Effector CD4-positive, alpha-beta T cell (primary cell): ENCODE data around the gene CHRM1.
A peak's percentile ranks its signal among the peaks of the same experiment; 100 is the strongest.

ENCODE experiments used
- DNase-seq: peaks from one replicate; pipeline ENCODE4 v3.0.0-alpha.2; 2020

Gene CHRM1

DNA sequence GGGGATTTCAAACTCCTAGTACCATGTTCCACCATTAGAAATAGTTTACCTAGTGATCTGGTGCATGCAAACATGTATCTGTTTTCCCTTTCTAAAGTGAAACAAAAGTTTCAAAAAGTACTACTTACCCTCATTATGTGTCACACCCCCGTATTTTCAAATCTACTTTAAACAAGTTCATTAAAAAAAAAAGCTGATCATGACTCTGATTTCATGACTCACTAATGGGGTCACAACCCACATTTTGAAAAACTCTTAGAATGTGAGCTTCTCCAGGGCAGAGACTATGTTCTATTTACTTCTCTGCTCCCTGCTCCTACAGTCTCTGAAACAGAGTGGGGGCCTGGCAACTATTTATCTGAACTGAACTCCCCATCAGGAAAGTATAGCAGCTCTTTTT lies 18.2 kb downstream of the CHRM1 start:
- no peak for DNase-seq

GRCh38 chr11:62898027-62898426 lies 23.1 kb downstream of the CHRM1 start:
- DNase-seq, result no peak

GRCh38 chr11:62897311-62897710 lies 23.9 kb downstream of the CHRM1 start:
- DNase-seq, result no peak

DNA sequence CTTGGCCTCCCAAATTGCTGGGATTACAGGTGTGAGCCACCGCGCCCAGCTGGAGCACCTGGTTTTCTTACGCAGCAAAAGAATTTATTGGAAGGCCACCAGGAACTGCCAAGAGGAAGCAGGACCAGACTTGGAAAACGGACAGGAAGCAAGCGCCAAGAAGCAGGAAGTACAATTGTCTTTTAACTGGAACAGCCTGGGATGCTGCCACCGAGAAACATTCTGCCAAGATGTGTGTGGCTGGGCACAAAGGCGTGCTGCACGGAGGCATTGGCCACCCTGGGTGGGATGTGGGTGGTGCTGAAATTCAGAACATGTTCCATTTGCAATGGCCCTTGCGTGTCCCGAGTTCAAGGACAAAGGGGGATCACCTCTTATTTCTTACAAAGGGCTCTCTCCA lies 25.1 kb downstream of the CHRM1 start:
- no peak for DNase-seq

DNA sequence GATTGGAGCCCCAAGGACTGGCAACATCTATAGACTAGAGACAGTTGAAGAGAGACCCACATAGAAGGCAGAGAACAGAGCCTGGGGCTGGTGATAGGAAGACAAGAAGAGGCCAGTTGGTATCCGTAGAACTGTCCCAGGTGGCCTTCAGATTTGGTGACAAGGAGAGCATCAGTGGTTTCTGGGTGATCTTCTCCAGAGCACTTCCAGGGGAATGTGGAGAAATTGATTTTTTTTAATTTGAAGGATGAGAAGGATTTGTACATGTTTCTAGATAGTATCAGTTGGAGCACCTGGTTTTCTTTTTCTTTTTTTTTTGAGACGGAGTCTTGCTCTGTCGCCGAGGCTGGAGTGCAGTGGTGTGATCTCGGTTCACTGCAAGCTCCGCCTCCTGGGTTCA lies 25.7 kb downstream of the CHRM1 start:
- DNase-seq, result no peak

GRCh38 chr11:62892077-62892922 lies 28.9 kb downstream of the CHRM1 start:
- no peak for DNase-seq

- DNase-seq, result no peak
These were observed 31.4 kb downstream of the CHRM1 start for GRCh38 chr11:62889484-62890437.

DNA sequence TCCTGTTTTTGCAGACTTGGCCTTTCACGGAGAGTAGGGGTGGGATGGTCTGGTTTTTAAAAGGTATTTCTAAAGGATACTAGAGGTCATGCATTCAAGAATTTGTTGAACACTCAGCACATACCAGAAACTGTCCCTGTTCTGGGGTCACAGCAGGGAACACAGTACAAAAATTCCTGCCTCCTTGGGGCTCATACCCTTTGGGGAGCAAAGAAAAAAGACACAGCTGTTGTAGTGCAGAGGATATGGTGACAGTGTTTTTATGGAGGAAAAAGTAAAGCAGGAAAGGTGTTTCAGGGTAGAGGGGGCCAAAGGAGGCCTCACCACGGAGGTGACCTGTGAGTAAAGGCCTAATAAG lies 32.1 kb downstream of the CHRM1 start:
- DNase-seq, result no peak

- DNase-seq, result no peak
These were observed 32.8 kb downstream of the CHRM1 start for GRCh38 chr11:62888406-62888805.

DNA sequence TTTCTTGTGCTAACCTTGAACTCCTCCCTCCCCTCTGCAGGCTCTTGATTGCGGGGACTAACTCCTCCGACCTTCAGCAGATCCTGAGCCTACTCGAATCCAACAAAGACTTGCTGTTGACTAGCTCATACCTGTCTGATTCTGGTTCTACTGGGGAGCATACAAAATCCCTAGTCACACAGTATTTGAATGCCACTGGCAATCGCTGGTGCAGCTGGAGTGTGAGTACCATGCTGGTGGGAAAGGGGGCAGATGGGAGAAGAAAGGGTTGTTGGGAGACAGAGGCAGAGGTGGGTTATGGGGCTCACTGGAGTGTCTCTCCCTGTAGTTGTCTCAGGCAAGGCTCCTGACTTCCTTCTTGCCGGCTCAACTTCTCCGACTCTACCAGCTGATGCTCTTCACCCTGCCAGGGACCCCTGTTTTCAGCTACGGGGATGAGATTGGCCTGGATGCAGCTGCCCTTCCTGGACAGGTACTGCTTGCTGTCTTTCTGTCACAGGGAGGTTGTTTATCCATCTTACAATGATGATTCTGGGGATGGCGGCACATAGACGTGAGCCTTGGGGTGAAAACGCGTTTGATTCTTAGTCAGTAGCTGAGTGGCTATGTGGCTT lies 35.9 kb downstream of the CHRM1 start:
- DNase-seq, result no peak

- DNase-seq, result no peak
These were observed 37.5 kb downstream of the CHRM1 start for GRCh38 chr11:62883673-62884072.

DNA sequence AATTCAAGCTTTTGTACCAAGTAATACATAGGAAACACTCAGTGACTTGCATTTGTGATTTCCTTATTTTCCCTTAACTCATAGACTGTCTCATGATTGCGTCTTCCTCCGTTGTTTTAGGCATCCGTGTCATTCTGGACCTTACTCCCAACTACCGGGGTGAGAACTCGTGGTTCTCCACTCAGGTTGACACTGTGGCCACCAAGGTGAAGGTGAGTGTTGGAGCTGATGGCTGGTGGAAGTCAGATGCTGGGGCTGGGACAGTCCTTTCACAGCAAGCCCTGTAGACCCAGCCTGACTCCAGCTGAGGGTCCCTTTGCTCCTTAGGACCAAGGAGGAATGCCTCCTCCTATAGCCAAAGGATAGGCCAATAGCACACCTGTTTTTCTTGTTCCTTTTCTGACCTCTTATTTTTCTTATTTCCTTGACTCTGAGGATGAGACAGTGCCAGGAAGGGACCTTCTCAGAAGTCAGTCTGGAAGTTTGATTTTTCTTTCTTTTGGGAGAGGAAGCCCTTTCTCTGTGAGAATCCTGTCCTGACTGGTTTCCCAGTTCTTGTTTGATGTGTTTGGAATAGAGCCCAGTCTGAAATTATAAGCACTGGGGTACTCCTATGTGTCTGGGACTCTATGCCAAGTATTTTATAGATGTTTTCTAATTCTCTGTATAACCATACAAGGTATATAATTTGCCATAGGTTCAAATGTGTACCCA lies 38.2 kb downstream of the CHRM1 start:
- DNase-seq, result no peak

- DNase-seq, result no peak
These were observed 38.8 kb downstream of the CHRM1 start for GRCh38 chr11:62882431-62882749.

DNA sequence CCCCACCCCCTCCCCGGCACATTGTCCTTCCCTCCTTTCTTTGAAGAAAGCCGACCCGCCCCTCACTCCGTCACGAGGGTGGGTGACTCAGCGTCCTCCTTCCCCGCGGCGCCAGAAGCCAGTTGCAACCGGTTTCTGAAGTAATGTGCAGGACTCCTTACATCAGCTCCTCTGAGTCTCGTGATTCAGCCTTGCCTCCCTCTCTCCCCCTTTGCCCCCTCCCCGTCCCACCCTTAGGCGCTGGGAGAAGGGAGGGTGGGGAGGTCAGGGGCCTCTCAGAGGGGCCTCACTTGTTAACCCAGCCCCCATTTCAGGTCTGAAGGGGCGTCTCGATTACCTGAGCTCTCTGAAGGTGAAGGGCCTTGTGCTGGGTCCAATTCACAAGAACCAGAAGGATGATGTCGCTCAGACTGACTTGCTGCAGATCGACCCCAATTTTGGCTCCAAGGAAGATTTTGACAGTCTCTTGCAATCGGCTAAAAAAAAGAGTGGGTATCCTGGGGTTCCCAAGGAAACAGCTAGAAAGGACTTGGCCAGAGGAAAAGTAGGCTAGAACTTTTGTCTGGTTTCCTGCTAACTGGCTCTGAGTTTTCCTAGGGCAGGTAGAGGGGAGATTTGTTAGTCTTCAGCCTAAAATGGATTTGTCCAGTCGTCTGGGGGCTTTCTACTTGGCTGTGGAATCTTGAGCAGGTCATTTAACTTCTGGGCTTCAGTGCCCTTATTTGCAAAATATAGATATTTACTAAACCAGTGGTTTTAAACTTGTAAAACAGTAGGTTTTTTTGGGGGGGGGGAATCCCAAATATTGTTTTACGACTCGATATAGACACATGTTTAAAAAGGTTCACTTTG lies 39.4 kb downstream of the CHRM1 start:
- DNase-seq, result peak; percentile 95

DNA sequence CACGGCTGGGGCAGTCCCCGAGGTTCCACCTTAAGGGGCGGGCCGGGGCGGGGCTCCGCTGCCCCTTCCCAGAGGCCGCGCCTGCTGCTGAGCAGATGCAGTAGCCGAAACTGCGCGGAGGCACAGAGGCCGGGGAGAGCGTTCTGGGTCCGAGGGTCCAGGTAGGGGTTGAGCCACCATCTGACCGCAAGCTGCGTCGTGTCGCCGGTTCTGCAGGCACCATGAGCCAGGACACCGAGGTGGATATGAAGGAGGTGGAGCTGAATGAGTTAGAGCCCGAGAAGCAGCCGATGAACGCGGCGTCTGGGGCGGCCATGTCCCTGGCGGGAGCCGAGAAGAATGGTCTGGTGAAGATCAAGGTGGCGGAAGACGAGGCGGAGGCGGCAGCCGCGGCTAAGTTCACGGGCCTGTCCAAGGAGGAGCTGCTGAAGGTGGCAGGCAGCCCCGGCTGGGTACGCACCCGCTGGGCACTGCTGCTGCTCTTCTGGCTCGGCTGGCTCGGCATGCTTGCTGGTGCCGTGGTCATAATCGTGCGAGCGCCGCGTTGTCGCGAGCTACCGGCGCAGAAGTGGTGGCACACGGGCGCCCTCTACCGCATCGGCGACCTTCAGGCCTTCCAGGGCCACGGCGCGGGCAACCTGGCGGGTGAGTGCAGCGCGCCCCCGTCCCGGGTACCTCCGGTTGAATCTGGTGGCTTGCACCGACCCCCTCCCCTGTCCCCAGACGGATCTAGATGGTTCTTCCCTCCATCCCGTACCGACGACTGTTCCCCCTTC lies 40.2 kb downstream of the CHRM1 start, which contains the start of gene SLC3A2:
SLC3A2 (plus strand) TSS at position 94 of the 776 bp plus-strand sequence; CDS start at position 222, 128 bp downstream.
- peak; percentile 78 for DNase-seq

DNA sequence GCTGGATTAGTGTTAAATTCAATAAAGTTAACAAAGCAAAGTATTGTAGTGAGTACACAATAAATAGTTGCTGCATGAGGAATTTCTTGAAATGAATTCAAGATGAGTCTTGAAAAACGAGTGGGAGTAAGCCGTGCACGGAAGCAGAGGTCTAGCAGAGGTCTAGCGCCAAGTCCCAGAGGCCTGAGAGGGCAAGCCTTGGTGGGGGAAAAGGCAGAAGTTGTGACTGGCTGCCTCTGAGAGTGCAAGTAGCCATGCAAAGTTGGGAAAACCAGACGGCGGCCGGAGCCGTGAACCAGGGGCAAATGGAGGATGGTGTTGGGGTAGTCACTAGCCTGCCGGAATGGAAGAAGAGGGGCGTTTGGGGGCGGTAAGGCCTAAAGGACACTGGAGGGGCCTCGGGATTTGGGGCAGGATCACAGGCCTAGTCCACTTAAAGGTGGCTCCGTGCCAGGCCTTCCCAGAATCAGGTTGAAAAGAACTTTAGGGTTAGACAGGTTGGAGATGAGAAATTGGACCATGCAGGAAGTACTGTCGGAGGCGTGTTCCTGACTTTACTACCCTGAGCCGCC lies 40.8 kb downstream of the CHRM1 start:
- no peak for DNase-seq

- DNase-seq, result no peak
These were observed 41.8 kb downstream of the CHRM1 start for GRCh38 chr11:62879235-62879978.

DNA sequence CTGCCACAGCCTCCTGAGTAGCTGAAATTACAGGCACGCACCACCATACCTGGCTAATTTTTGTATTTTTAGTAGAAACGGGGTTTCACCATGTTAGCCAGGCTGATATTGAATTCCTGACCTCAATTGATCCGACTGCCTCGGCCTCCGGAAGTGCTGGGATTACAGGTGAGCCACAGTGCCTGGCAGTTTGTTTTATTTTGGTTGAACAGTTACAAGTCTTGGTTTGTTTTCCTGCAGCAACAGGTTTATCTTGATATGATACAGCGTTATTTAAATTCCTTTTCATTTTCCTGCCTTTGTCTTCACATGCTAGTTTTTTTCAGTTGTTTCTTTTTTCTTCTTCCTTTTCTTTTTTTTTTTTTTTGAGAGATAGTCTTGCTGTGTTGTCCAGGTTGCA lies 44.5 kb downstream of the CHRM1 start:
- no peak for DNase-seq

DNA sequence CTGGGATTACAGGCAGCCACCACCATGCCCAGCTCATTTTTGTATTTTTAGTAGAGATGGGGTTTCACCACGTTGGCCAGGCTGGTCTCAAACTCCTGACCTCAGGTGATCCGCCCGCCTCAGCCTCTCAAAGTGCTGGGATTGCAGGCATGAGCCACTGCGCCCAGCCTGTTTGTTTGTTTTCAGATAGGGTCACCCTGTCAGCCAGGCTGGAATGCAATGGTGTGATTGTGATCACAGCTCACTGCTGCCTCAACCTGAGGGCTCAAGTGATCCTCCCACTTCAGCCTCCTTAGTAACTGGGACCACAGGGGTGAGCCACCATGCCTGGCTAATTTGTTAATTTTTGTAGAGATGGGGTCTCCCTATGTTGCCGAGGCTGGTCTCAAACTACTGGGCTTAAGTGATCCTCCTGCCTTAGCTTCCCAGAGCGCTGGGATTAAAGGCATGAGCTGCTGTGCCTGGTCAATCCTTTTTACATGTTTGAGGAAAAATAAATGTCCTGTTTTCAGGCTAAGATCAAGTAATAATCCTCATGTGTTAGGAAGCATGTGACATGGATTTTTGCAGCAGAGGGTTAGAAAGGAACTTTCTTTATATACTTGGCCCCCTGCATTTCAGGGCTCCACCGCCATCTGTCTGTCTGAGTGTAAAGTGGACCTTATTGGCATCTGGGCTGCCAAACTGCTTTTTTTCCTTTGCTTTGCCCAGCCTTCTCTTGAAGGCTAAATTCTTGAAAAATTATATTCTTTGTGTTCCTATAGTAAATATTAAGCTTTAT lies 45.3 kb downstream of the CHRM1 start:
- DNase-seq, result no peak
